Measurements from ENCODE around the gene TMC3.

Gene TMC3

GRCh38 chr15:81297147-81297572 is 76.9 kb downstream of the TMC3 start:
- no peak for DNase-seq

GRCh38 chr15:81296673-81297072 is 77.3 kb downstream of the TMC3 start:
- no peak for DNase-seq

GRCh38 chr15:81296186-81296585 is 77.8 kb downstream of the TMC3 start:
- DNase-seq, result no peak

GRCh38 chr15:81295486-81296121 is 78.4 kb downstream of the TMC3 start:
- DNase-seq, result no peak

GRCh38 chr15:81294516-81294880 is 79.5 kb downstream of the TMC3 start:
- no peak for DNase-seq

GRCh38 chr15:81293728-81294515 is 80.1 kb downstream of the TMC3 start:
- no peak for DNase-seq

GRCh38 chr15:81292523-81293001 is 81.5 kb downstream of the TMC3 start:
- DNase-seq, result no peak

- DNase-seq, result no peak
Observed at GRCh38 chr15:81291916-81292522, 82.0 kb downstream of the TMC3 start.

- DNase-seq, result no peak
Observed at GRCh38 chr15:81289910-81290309, 84.1 kb downstream of the TMC3 start.

- DNase-seq, result no peak
Observed at GRCh38 chr15:81288616-81289015, 85.4 kb downstream of the TMC3 start.

GRCh38 chr15:81288040-81288439 is 86.0 kb downstream of the TMC3 start:
- DNase-seq, result no peak

- no peak for DNase-seq
Observed at GRCh38 chr15:81286621-81287121, 87.3 kb downstream of the TMC3 start.

GRCh38 chr15:81285461-81285860 is 88.6 kb downstream of the TMC3 start:
- DNase-seq, result no peak

GRCh38 chr15:81284256-81285031 is 89.6 kb downstream of the TMC3 start:
- DNase-seq, result no peak

GRCh38 chr15:81282911-81283310 is 91.1 kb downstream of the TMC3 start:
- no peak for DNase-seq

GRCh38 chr15:81282606-81282895 is 91.5 kb downstream of the TMC3 start:
- no peak for DNase-seq

GRCh38 chr15:81281766-81282605 is 92.0 kb downstream of the TMC3 start:
- no peak for DNase-seq

- no peak for DNase-seq
Observed at GRCh38 chr15:81281456-81281735, 92.6 kb downstream of the TMC3 start.

All from NCI-H2081 treated with DMSO at 0.1 percent for 48 hours (cell line).